Fibroblast of skin of left biceps (primary cell): ENCODE results near the gene ABHD3.
"Not testable (repeated sequence)": the region's sequence is repeated elsewhere in the genome, so short reads cannot be mapped to it uniquely, and the experiment has no call there.

Experiments
- DNase-seq, 2 experiments: peaks; one replicate each; pipeline ENCODE4 v3.0.0-alpha.2; 2013; ENCODE audit warnings: low read depth in 2 of 2

Gene ABHD3

GRCh38 chr18:21703241-21703820 lies 1.2 kb downstream of the ABHD3 start:
- DNase-seq = no peak

- no peak for DNase-seq
These were observed 2.0 kb downstream of the ABHD3 start for GRCh38 chr18:21702602-21703001.

- DNase-seq = no peak
These were observed 3.0 kb downstream of the ABHD3 start for GRCh38 chr18:21701621-21702020.

- DNase-seq = no peak
These were observed 4.0 kb downstream of the ABHD3 start for GRCh38 chr18:21700528-21701075.

- DNase-seq = no peak
These were observed 11.3 kb downstream of the ABHD3 start for GRCh38 chr18:21693322-21693721.

GRCh38 chr18:21689736-21690135 lies 14.8 kb downstream of the ABHD3 start:
- DNase-seq = no peak

GRCh38 chr18:21686282-21687105 lies 18.1 kb downstream of the ABHD3 start:
- no peak for DNase-seq

- DNase-seq = not testable (repeated sequence)
These were observed 19.0 kb downstream of the ABHD3 start for GRCh38 chr18:21685556-21685981.

- DNase-seq = no peak
These were observed 19.8 kb downstream of the ABHD3 start for GRCh38 chr18:21684731-21685130.

- DNase-seq = no peak
These were observed 22.1 kb downstream of the ABHD3 start for GRCh38 chr18:21682371-21683051.

- DNase-seq = no peak
These were observed 24.4 kb downstream of the ABHD3 start for GRCh38 chr18:21680161-21680560.

GRCh38 chr18:21678859-21679258 lies 25.7 kb downstream of the ABHD3 start:
- no peak for DNase-seq

- not testable (repeated sequence) for DNase-seq
These were observed 29.2 kb downstream of the ABHD3 start for GRCh38 chr18:21675354-21675753.

- DNase-seq = no peak
These were observed 31.9 kb downstream of the ABHD3 start for GRCh38 chr18:21672521-21673267.

- DNase-seq = no peak
These were observed 34.8 kb downstream of the ABHD3 start for GRCh38 chr18:21669736-21670285.

GRCh38 chr18:21664069-21664468 lies 40.5 kb downstream of the ABHD3 start:
- no peak for DNase-seq

- no peak for DNase-seq
These were observed 41.0 kb downstream of the ABHD3 start for GRCh38 chr18:21663578-21663977.

GRCh38 chr18:21662581-21662980 lies 42.0 kb downstream of the ABHD3 start:
- no peak for DNase-seq

- DNase-seq = no peak
These were observed 44.5 kb downstream of the ABHD3 start for GRCh38 chr18:21660078-21660477.

- DNase-seq = no peak
These were observed 48.2 kb downstream of the ABHD3 start for GRCh38 chr18:21656402-21656801.

- no peak for DNase-seq
These were observed 51.2 kb downstream of the ABHD3 start for GRCh38 chr18:21653361-21653760.
